Sciatic nerve (tissue), 2 donors: Measurements from ENCODE around the gene PSPC1. TPM values are rescaled to one million over a fixed set of nuclear protein-coding genes. Genes with fewer than 3 reads are reported as not detected.
A peak's percentile ranks its signal among the peaks of the same experiment; 100 is the strongest.
"Not testable (repeated sequence)": the region's sequence is repeated elsewhere in the genome, so short reads cannot be mapped to it uniquely, and the experiment has no call there.

ENCODE experiments used
- ATAC-seq: fragments of 200-7000 bp; cut with Tn5 transposase; one replicate; pipeline ENCODE4 v1.9.1; 2020; ENCODE audit warnings: mild to moderate bottlenecking, moderate library complexity
- DNase-seq: peaks from one replicate; pipeline ENCODE4 v3.0.0-alpha.2; 2020; ENCODE audit warnings: low spot score
- intact Hi-C: fragments of 100-400 bp; cut with DNase I; formaldehyde crosslinking; loops from one replicate; pipeline ENCODE4 v1.14.2; 2022
- total RNA-seq: library from RNA; stranded (reverse); fragmentation: NEBNext Ultra II Directional; extraction: Animal tissue kit (Norgen Biotek cat#: 25700); gene quantifications from one replicate; pipeline ENCODE4 v1.2.1, GENCODE V29; 2021
- donor health status: DM: no; HTN: no; CAD: no.
- donor health status: DM: no; HTN: no; CAD: no.

PSPC1 gene
- total RNA-seq = 54.3 TPM

GRCh38 chr13:19782727-19783682, at the start of gene PSPC1:
Gene PSPC1, minus strand, starts transcription at chr13:19782945. Its CDS starts 188 bp downstream, at chr13:19782757.
- DNase-seq = peak; percentile 97
- intact Hi-C loops = not testable (repeated sequence)
- ATAC-seq = peak; percentile 98

GRCh38 chr13:19822673-19823072, 39.9 kb upstream of the PSPC1 start:
- DNase-seq (no peak), ATAC-seq (no peak)
- intact Hi-C loops = no loop called here

- intact Hi-C loops = no loop called here
- DNase-seq = no peak
- ATAC-seq = peak; percentile 28
Observed at GRCh38 chr13:19818223-19818842, 35.6 kb upstream of the PSPC1 start.

- DNase-seq = no peak
- ATAC-seq = no peak
- intact Hi-C loops = no loop called here
Observed at GRCh38 chr13:19817510-19818158, 34.9 kb upstream of the PSPC1 start.

GRCh38 chr13:19817106-19817505, 34.4 kb upstream of the PSPC1 start:
- DNase-seq = no peak
- intact Hi-C loops = no loop called here
- no peak for ATAC-seq

GRCh38 chr13:19815842-19816241, 33.1 kb upstream of the PSPC1 start:
- DNase-seq, ATAC-seq, intact Hi-C loops: not testable (repeated sequence)

GRCh38 chr13:19810996-19811881, 28.5 kb upstream of the PSPC1 start:
- ATAC-seq (no peak), DNase-seq (no peak)
- intact Hi-C loops = no loop called here

- no peak for ATAC-seq
- DNase-seq = no peak
- intact Hi-C loops = no loop called here
Observed at GRCh38 chr13:19810151-19810550, 27.4 kb upstream of the PSPC1 start.

- DNase-seq (no peak), ATAC-seq (no peak)
- intact Hi-C loops = no loop called here
Observed at GRCh38 chr13:19805765-19806164, 23.0 kb upstream of the PSPC1 start.

- ATAC-seq (no peak), DNase-seq (no peak)
- intact Hi-C loops = no loop called here
Observed at GRCh38 chr13:19795956-19796355, 13.2 kb upstream of the PSPC1 start.

- intact Hi-C loops = no loop called here
- no peak for ATAC-seq
- DNase-seq = no peak
Observed at GRCh38 chr13:19794631-19795030, 11.9 kb upstream of the PSPC1 start.

GRCh38 chr13:19791953-19792537, 9.3 kb upstream of the PSPC1 start:
- ATAC-seq = no peak
- DNase-seq = no peak
- intact Hi-C loops = no loop called here

GRCh38 chr13:19782049-19782726, 557 bp downstream of the PSPC1 start:
- ATAC-seq = peak; percentile 72
- intact Hi-C loops = no loop called here

GRCh38 chr13:19781526-19781925, 1.2 kb downstream of the PSPC1 start:
- intact Hi-C loops = no loop called here
- DNase-seq (no peak), ATAC-seq (no peak)

More at GRCh38 chr13:19782049-19782726, 557 bp downstream of the PSPC1 start:
- peak; percentile 73 for DNase-seq

- DNase-seq, intact Hi-C loops, ATAC-seq: not testable (repeated sequence)
Observed at GRCh38 chr13:19780753-19781418, 1.9 kb downstream of the PSPC1 start.

- intact Hi-C loops = no loop called here
- ATAC-seq (no peak), DNase-seq (no peak)
Observed at GRCh38 chr13:19772306-19772705, 10.4 kb downstream of the PSPC1 start.

GRCh38 chr13:19769854-19770253, 12.9 kb downstream of the PSPC1 start:
- DNase-seq = no peak
- no peak for ATAC-seq
- intact Hi-C loops = no loop called here
